Activated T-cell treated with anti-CD3 and anti-CD28 coated beads, Interleukin-2, amount 50 U/mL, for 72 hours (primary cell): ENCODE data around the gene GDPD5. TPM values are rescaled to one million over a fixed set of nuclear protein-coding genes. Genes with fewer than 3 reads are reported as not detected.
A peak's percentile ranks its signal among the peaks of the same experiment; 100 is the strongest.

Experiments
- ATAC-seq, 2 donors: fragments of 150-1000 bp; cut with Tn5 transposase; replicated peaks in 1 of 2; 2 replicates each; pipeline ENCODE4 v1.10.0; 2021; ENCODE audit warnings: moderate library complexity in 2 of 2, mild to moderate bottlenecking in 1 of 2
- DNase-seq, 2 donors: peaks; one replicate each; pipeline ENCODE4 v3.0.0; 2021 to 2022; ENCODE audit warnings: mixed read lengths in 1 of 2
- H3K27ac Mint-ChIP-seq: one replicate; pipeline ENCODE4 v1.8.0; 2022; ENCODE audit warnings: mild to moderate bottlenecking, moderate library complexity, mixed read lengths
- H3K27me3 Mint-ChIP-seq: one replicate; pipeline ENCODE4 v1.8.0; 2022; ENCODE audit warnings: low read depth, mixed read lengths
- H3K36me3 Mint-ChIP-seq, 2 donors: one replicate each; pipeline ENCODE4 v1.8.0; 2022; ENCODE audit warnings: mixed read lengths in 2 of 2, mild to moderate bottlenecking in 1 of 2; ENCODE audit not compliant: insufficient read depth in 2 of 2
- H3K4me1 Mint-ChIP-seq: one replicate; pipeline ENCODE4 v1.8.0; 2022; ENCODE audit warnings: low read depth, mixed read lengths
- H3K4me3 Mint-ChIP-seq, 2 donors: one replicate each; pipeline ENCODE4 v1.8.0; 2022; ENCODE audit warnings: mild to moderate bottlenecking in 2 of 2, mixed read lengths in 2 of 2, moderate library complexity in 2 of 2
- H3K9me3 Mint-ChIP-seq, 2 donors: one replicate each; pipeline ENCODE4 v1.8.0; 2022; ENCODE audit warnings: mixed read lengths in 2 of 2
- total RNA-seq, 2 donors: library from RNA; stranded (reverse); gene quantifications; one replicate each; pipeline ENCODE4 v1.2.3, GENCODE V29; 2022

GDPD5 gene
- total RNA-seq, 2 donors from 2014 or later: 16.9 to 29.5 TPM

DNA sequence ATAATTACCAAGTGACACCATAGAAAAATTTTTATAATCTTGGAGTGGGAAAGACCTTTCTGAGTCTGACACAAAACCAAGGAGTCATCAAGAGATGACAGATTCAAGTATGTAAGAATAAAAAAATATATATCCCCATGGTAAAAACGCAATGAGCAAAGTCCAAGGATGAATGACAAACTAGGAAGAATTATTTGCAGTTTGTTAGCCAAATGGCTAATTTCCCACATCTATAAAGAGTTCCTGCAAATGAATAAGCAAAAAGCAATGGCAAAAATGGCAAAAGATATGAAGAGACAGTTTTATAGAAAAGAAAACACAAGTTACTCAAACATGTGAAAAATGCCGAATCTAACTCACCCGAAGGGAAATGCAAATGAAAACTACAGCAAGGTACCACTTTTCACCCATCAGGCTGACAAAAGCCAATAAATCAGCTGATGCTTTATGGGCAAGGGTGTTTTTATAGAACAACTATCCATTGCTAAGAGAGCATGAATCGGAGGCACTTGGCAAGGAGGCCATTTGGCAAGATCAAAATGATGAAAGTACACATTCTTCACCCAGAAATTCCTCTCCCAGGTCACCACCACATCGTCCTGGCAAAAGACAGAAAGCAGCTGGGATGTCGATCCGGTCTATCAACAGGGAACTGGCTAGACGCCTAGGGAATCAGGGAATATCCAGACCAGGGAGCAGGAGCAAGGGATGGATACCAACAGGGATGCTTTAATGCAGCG is 71.7 kb downstream of the GDPD5 start:
- H3K27me3 Mint-ChIP-seq: peaks cover 6% of the 10 kb centered on the region
- H3K36me3 Mint-ChIP-seq: no peaks in the 10 kb centered on the region
- no peak for ATAC-seq
- no peak for DNase-seq
- H3K27ac Mint-ChIP-seq: no peak overlapping the region
- H3K4me3 Mint-ChIP-seq: no peak overlapping the region
- H3K4me1 Mint-ChIP-seq: no peaks in the 10 kb centered on the region
- no peaks in the 10 kb centered on the region for H3K9me3 Mint-ChIP-seq

DNA sequence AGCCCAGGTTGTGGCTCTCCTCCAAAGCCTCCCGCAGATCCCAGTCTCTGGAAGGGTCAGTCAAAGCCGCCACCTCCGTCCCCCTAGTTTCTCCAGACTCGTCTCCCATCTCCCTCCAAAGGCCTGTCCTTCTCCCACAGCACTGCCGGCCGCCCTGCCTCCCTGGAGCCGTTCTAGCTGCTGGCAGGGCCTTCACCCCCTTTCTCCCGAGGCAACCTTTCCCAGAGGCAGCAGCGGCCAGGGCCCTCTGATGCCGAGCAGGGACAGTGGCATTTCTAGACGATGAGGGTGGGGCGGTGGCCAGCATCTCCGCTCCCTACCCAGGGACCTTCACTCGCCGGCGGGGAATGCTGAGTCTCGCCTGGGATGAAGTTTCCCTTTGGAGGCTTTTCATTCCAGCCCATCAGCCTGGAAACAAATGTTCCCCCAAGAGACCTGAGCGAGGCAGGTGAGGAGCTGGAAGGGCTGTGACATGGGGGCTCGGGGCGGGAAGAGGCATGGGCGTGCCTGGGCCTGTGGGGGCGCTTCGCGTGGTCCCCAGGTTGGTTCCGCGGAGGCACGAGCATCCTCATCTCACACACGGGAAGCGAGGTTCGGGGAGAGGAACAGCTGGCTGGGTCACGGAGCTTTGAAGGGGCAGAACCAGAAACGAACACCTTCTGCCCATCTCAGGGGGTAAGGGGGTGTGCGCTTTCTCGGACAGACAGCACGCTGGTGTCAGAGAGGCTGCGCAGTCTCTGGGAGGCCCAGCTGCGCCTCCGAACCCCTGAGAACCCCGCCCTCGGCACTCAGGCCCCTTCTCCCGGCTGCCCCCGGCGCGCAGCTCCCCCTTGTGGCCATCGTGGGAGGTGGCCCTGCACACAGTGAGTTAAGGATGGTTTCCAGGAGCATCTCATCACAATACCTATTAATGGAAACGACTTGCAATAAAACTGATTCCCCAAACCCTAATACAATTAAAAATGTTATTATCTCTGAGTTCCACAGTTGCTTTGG is 74.6 kb downstream of the GDPD5 start:
- DNase-seq: peak; percentile 46 to 55

DNA sequence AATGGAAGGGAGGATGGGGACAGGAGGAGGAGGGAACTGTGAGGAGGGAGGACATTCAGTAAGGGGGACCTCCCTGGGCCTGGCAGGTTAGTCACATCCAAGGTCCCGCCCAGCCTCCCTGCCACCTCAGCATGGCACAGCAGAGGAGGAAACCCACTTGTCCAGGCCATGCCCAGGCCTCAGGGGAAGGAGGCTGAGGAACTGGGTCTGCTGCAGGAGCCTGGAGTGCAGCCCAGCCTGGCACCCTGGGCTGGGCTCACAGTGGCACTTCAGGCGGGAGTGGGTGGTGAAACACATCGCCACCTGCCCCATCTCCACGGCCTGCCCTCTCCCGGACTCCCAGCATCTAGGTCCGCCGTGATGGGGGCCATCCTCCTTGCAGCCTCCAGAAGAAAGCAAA is 75.5 kb downstream of the GDPD5 start:
- ATAC-seq (no peak), DNase-seq (no peak)
- Mint-ChIP-seq H3K9me3 (no peaks in the 10 kb centered on the region), H3K4me3 (no peak overlapping the region), H3K27me3 (peaks cover 6% of the 10 kb centered on the region), H3K4me1 (no peaks in the 10 kb centered on the region), H3K27ac (no peak overlapping the region), H3K36me3 (no peaks in the 10 kb centered on the region)

More for the DNA sequence above, 74.6 kb downstream of the GDPD5 start:
- no peaks in the 10 kb centered on the region for H3K4me1 Mint-ChIP-seq
- H3K9me3 Mint-ChIP-seq: no peaks in the 10 kb centered on the region
- H3K4me3 Mint-ChIP-seq: no peak overlapping the region
- no peak overlapping the region for H3K27ac Mint-ChIP-seq
- ATAC-seq: peak in 1 of 2 donors; percentile 44
- H3K36me3 Mint-ChIP-seq: no peaks in the 10 kb centered on the region
- H3K27me3 Mint-ChIP-seq: peaks cover 6% of the 10 kb centered on the region

DNA sequence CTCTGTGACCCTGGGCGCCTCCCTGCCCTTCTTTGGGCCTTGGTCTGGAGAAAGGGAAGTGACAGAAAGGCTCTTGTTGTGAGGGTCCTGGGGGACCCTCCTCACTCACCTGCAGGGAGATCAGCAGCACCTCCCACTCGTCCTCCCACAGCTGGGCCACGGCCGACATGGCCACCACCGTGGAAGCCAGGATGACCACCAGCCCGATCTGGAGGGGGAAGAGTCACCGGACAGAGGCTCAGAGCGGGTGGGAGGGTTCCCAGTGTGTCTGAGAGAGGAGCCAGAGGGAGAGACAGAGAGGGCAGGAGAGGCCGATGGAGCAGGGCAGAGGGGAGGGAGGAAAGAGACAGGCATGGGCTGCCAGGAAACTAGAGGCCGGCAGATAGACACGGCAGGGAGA is 76.0 kb downstream of the GDPD5 start:
- H3K27ac Mint-ChIP-seq: no peak overlapping the region
- no peak overlapping the region for H3K4me3 Mint-ChIP-seq
- no peaks in the 10 kb centered on the region for H3K4me1 Mint-ChIP-seq
- peaks cover 6% of the 10 kb centered on the region for H3K27me3 Mint-ChIP-seq
- DNase-seq (no peak), ATAC-seq (no peak)
- no peaks in the 10 kb centered on the region for H3K9me3 Mint-ChIP-seq
- no peaks in the 10 kb centered on the region for H3K36me3 Mint-ChIP-seq

DNA sequence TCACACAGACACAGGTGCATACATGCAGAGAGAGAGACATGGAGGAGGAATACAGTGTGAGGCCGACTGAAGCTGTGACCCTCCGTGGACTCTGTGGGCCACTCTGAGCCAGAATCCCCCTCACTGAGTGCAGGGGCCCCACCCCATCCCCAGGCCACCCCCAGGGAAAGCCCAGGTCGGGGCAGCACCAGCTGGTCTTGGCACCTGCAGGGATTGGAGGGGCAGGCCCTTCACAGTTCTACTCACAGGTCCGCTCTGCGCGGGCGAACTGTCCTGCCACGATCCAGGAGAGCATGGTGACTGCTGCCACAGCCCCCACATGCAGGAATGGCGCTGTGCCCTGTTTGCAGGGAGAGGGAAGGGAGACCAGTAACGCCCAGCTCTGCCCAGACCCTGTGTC is 76.5 kb downstream of the GDPD5 start:
- DNase-seq (no peak), ATAC-seq (no peak)
- Mint-ChIP-seq H3K4me3 (no peak overlapping the region), H3K36me3 (no peaks in the 10 kb centered on the region), H3K27ac (no peak overlapping the region), H3K27me3 (peaks cover 6% of the 10 kb centered on the region), H3K9me3 (no peaks in the 10 kb centered on the region), H3K4me1 (no peaks in the 10 kb centered on the region)

DNA sequence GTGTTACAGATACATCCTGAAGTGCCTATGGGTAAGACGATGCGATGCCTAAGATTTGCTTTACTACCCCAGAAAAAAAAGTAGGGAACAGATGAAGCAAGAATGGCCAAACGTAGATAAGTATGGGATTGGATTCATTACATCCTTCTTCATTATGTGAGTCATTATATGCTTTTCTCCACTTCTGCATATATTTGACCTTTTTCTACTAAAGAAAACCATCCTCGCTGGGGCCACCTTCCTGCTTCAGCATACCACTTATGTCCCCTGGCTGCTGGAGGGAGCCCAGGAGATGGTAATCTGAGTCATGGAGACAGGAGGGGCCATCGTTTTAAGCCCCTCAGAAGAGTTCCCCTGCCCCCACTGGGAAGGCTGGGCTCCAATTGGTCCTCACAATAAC is 78.3 kb downstream of the GDPD5 start:
- DNase-seq: no peak
- Mint-ChIP-seq H3K27me3 (peaks cover 2% of the 10 kb centered on the region), H3K36me3 (no peaks in the 10 kb centered on the region), H3K27ac (no peak overlapping the region), H3K4me3 (no peak overlapping the region), H3K4me1 (no peaks in the 10 kb centered on the region), H3K9me3 (no peaks in the 10 kb centered on the region)
- ATAC-seq: no peak

DNA sequence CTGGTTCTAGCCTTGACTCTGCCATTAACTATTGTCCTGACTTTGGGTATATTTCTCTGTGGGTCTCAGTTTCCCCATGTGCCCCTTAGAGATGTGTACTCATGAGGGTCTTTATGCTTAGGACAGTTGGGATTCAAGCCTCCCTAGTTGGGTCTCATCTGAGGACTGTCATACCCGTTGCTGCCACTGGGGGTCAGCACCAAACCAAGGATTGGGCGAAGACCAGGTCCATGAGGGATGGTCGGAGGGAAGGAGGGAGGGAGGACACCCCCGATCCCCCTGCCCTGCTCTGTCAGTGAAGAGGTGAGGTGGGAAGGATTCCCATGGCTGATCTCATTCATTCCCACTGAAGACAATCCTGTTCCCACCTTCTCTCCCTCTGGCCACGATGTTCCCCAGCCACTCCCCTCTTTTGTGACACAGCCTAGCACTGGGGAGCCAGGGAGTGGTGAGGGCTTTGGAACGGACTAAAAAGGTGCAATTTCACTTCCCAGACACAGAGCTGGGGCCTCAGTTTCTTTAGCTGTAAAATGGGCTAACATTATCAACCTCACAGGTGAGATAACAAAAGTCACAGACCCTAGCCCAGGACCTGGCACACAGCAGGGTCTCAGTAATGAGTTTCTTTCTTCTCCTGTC is 80.3 kb downstream of the GDPD5 start:
- Mint-ChIP-seq H3K27me3 (no peaks in the 10 kb centered on the region), H3K9me3 (no peaks in the 10 kb centered on the region), H3K27ac (no peak overlapping the region), H3K4me1 (no peaks in the 10 kb centered on the region), H3K4me3 (no peak overlapping the region), H3K36me3 (no peaks in the 10 kb centered on the region)
- DNase-seq (peak; percentile 71 to 77), ATAC-seq (peak; percentile 79 to 82)

DNA sequence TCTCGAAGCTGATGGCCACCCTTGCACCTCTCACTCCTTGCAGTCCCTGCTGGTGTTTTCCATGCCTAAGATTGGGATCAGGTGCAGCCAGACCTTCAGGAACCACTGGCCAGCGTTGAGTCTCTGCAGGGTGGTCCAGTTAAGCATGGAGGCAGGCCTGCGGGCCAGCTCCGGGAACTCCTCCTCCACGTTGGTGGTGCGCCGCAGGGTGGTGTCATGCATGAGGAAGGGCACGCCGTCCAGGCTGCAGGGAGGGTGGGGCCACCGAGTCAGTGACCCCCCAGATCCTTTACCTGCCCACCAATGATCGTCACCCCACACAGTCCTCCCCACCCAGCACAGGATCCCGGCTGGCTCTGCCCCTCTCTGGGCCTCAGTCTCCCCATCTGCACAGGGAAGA is 82.7 kb downstream of the GDPD5 start:
- Mint-ChIP-seq H3K27ac (no peak overlapping the region), H3K4me1 (no peaks in the 10 kb centered on the region), H3K27me3 (no peaks in the 10 kb centered on the region), H3K9me3 (no peaks in the 10 kb centered on the region), H3K4me3 (no peak overlapping the region), H3K36me3 (no peaks in the 10 kb centered on the region)
- ATAC-seq: no peak
- DNase-seq: no peak

DNA sequence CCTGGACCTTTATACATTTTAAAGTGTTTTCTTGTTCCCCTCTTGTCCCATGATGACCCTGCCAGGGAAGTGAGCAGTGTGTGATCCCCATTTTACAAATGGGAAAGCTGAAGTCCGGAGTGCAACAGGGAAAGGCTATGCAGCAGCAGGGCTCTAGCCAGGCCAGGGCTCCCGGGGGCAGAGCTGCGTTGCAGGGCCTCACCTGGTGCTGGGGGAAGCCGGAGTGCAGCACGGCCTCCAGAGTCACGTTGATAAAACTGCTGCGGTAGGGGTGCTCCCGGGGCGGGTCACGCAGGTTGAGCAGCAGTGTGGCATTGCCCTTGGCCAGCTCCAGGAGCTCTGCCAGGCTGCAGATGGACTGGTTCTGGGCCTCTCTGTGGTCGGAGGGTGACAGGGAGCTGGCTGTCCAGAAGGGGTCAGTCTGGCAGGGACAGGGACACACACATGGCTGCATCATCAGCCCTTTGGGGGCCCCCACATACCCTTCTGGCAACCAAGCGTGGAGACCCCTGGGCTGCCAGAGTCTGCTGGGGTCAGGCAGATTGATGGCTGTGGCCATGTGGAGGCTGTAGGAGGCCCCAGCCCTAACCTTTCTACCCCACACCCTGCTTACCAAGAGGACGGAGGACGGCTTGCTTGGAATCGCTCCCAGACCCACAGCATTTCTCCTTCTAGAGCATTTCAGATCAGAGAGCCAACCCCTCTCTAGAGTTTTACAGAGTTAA is 83.4 kb downstream of the GDPD5 start:
- no peaks in the 10 kb centered on the region for H3K36me3 Mint-ChIP-seq
- no peak overlapping the region for H3K27ac Mint-ChIP-seq
- no peaks in the 10 kb centered on the region for H3K27me3 Mint-ChIP-seq
- DNase-seq: no peak
- H3K4me3 Mint-ChIP-seq: no peak overlapping the region
- no peak for ATAC-seq
- H3K9me3 Mint-ChIP-seq: no peaks in the 10 kb centered on the region
- H3K4me1 Mint-ChIP-seq: no peaks in the 10 kb centered on the region

DNA sequence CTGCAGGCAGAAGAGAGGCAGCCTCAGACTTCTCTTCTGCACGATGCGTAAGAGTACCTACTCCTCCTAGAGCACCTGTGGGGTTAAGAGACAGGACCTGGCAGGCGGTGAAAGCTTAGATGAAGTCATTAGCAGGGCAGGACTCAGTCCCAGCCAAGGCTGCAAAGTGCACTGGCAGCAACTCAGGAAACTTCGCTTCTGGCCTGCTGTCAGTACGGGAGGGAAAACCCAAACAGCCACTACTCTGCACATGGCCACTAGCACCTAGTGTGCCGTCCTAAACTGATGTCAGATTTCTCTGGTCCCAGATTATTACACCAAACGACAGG is 84.0 kb downstream of the GDPD5 start:
- Mint-ChIP-seq H3K4me3 (no peak overlapping the region), H3K27me3 (no peaks in the 10 kb centered on the region)

DNA sequence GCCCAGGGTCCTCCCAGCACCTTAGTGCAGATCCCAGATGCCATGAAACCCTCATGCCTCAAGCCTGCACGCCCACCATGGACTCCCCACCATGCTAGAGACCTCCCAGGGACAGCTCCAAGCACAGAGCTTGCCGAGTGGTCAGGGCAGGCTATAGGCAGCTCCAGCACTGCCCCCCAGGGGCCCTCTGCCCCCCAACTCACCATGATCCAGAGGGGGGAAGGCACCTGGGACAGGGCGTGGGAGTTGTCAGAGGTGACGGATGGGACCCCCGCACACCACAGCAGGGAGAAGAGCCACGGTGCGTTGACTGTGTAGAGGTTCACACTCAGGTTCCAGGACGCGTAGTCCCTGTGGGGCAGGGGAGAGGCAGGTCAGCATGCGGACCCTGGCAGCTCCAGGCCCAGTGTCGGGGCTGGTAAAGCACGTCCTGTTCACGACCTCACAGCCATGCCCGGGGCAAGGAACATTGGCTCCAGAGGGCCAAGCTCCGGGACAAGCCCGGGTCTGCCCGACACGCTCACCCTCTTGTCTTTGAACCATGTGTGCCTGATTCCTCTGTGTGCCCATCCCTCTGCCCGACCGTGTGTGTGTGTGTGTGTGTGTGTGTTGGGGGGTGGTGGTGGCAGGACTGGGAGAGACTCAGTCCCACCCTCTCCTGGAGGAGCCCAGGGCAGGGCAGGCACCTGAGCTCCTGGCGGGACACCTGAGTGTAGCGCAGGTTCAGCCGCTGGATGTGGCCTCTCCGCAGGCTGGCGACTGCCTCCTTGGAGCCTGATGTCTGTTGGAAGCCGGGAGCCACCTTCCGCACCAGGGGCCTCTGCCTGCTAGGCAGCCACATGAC is 84.6 kb downstream of the GDPD5 start:
- Mint-ChIP-seq H3K4me3 (no peak overlapping the region), H3K27me3 (no peaks in the 10 kb centered on the region), H3K27ac (no peak overlapping the region), H3K9me3 (no peaks in the 10 kb centered on the region), H3K4me1 (no peaks in the 10 kb centered on the region), H3K36me3 (no peaks in the 10 kb centered on the region)
- DNase-seq (no peak), ATAC-seq (no peak)

More for the DNA sequence above, 84.0 kb downstream of the GDPD5 start:
- Mint-ChIP-seq H3K4me1 (no peaks in the 10 kb centered on the region), H3K36me3 (no peaks in the 10 kb centered on the region), H3K9me3 (no peaks in the 10 kb centered on the region), H3K27ac (no peak overlapping the region)
- DNase-seq (no peak), ATAC-seq (no peak)

DNA sequence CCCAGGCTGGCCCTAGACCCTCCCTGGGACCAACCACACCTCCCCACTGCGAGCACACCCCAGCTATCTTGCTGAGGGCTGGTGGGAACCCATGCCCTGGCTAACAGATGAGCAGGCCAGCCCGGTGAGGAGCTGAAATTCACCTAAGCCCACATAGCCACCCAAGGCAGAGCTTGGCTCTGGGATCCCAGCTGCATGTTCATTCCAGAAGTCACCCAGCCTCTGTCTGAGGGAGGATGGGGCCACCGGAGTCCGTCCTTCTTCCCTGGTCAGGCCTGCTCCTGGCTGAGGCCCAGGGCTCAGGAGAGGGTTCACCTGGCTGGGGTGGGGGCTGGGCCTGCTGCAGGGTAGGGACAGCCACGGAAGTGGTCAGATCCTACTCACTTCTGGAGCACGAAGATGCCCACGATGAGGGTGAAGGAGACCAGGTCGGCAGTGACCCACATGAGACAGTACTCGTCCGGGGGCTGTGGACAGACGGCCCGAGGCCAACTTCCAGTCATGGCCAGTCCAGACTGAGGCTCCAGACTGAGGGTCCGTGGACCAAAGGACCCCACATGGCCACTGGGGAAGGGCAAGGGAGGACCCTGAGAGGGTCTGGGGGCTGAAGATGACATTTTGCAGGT is 86.1 kb downstream of the GDPD5 start:
- ATAC-seq (no peak), DNase-seq (no peak)
- H3K4me1 Mint-ChIP-seq: no peaks in the 10 kb centered on the region
- no peaks in the 10 kb centered on the region for H3K36me3 Mint-ChIP-seq
- H3K4me3 Mint-ChIP-seq: no peak overlapping the region
- no peaks in the 10 kb centered on the region for H3K27me3 Mint-ChIP-seq
- H3K27ac Mint-ChIP-seq: no peak overlapping the region
- H3K9me3 Mint-ChIP-seq: no peaks in the 10 kb centered on the region
